HG02981 (cell line): ENCODE data around the gene SLC8B1.

Source experiments
- ATAC-seq: cut with Tn5 transposase; IDR thresholded peaks from one replicate; pipeline ENCODE4 v1.9.1; 2021; ENCODE audit warnings: mild to moderate bottlenecking, moderate library complexity; ENCODE audit not compliant: unreplicated experiment

The SLC8B1 gene

GRCh38 chr12:113334786-113335539, at the start of gene SLC8B1:
TSS of gene SLC8B1 (minus strand) at chr12:113335109. CDS start at chr12:113332878, 2,231 bp downstream.
- peak; percentile 98 for ATAC-seq

DNA sequence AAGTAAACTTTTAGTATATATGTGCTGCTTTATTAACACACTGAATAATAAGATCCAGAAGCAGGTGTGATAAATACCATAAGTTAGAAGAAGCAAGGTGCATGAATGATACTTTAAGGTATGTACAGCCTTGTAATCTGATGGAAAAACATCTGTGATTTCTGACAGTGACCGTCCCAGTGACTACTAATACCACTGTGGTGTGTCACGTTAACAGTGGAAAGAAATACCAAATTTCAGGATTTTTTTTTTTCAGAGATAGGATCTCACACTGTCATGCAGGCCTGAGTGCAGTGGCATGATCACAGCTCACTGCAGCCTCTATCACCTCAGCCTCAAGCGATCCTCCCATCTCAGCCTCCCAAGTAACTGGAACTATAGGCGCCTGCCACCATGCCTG, 47.3 kb upstream of the SLC8B1 start:
- no peak for ATAC-seq

- ATAC-seq: no peak
Observed at GRCh38 chr12:113381220-113381619, 46.3 kb upstream of the SLC8B1 start.

GRCh38 chr12:113378291-113378690, 43.4 kb upstream of the SLC8B1 start:
- no peak for ATAC-seq

GRCh38 chr12:113374823-113375428, 40.0 kb upstream of the SLC8B1 start:
- no peak for ATAC-seq

- ATAC-seq: no peak
Observed at GRCh38 chr12:113373969-113374368, 39.1 kb upstream of the SLC8B1 start.

- ATAC-seq: no peak
Observed at GRCh38 chr12:113373440-113373839, 38.5 kb upstream of the SLC8B1 start.

GRCh38 chr12:113372371-113372770, 37.5 kb upstream of the SLC8B1 start:
- no peak for ATAC-seq

GRCh38 chr12:113371808-113372207, 36.9 kb upstream of the SLC8B1 start:
- no peak for ATAC-seq

- no peak for ATAC-seq
Observed at GRCh38 chr12:113370923-113371682, 36.2 kb upstream of the SLC8B1 start.

DNA sequence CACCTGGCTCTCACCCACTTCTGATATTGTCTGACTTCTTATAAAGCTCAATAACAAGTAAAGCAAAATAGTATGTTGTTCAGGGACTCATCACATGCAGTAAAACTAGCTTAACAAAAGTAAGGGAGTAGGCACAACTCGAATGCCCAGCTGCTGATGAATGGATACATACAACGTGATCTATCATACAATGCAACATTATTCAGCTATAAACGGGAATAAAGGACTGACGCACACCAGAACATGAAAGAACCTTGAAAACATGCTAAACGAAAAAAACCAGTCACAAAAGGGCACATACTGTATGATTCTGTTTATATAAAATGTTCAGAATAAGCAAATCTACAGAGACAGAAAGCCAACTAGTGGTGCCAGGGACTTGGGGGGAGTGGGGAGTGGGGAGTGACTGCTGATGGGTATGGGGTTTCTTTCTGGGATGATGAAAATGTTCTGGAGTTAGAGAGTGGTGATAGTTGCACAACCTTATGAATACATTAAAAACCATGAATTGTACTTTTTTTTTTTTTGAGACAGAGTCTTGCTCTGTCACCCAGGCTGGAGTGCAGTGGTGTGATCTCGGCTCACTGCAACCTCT, 34.6 kb upstream of the SLC8B1 start:
- no peak for ATAC-seq

DNA sequence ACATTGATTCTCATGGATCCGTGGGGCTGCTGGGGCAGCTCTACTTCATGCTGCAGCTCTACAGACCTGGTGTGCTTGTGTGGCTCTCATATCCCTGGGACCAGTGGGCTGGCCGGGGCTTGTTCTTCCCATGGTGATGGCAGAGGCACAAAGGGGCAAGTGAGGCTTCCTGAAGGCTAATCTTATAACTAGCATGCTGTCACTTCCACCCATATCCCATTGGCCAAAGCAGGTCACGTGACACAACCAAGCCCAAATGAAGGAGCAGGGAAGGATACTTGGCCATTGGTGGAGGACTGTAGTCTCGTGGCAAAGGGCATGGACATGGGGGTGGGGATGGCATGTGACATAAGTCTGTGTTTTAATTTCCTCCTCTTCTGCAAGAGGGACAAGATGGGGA, 33.4 kb upstream of the SLC8B1 start:
- no peak for ATAC-seq

GRCh38 chr12:113366827-113367226, 31.9 kb upstream of the SLC8B1 start:
- ATAC-seq: no peak

- ATAC-seq: no peak
Observed at GRCh38 chr12:113365639-113366395, 30.9 kb upstream of the SLC8B1 start.

- ATAC-seq: no peak
Observed at GRCh38 chr12:113364698-113365097, 29.8 kb upstream of the SLC8B1 start.

DNA sequence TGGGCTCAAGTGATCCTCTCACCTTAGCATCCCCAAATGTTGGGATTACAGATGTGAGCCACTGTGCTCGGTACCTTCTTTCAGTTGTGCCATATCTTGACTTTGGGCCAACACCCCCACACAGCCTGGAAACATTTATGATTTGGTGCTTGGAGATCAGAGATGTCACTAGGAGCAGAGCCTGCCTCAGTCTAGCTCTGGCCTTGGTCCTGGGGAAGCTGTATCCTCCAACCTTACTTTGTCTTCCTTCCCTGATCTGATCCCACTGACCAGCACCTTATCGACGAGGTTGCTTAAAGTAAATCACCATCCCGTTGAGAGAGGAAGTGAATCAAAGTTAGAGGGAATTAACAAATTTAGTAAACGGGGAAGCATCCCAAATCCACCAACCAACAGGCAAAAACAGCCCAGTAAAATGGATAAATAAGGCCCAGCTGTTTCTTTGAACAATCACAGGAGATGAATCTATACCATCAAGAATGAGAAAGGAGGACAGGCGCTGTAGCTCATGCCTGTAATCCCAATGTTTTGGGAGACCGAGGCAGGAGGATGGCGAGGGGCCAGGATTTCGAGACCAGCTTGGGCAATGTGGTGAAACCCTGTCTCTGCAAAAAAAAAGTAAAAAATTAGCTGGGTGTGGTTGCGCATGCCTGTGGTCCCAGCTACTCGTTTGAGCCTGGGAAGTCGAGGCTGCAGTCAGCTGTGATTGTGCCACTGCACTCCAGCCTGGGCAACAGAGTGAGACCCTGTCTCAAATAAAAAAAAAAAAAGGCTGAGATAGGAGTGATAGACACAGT, 26.9 kb upstream of the SLC8B1 start:
- no peak for ATAC-seq

- ATAC-seq: no peak
Observed at GRCh38 chr12:113359939-113360748, 25.2 kb upstream of the SLC8B1 start.

DNA sequence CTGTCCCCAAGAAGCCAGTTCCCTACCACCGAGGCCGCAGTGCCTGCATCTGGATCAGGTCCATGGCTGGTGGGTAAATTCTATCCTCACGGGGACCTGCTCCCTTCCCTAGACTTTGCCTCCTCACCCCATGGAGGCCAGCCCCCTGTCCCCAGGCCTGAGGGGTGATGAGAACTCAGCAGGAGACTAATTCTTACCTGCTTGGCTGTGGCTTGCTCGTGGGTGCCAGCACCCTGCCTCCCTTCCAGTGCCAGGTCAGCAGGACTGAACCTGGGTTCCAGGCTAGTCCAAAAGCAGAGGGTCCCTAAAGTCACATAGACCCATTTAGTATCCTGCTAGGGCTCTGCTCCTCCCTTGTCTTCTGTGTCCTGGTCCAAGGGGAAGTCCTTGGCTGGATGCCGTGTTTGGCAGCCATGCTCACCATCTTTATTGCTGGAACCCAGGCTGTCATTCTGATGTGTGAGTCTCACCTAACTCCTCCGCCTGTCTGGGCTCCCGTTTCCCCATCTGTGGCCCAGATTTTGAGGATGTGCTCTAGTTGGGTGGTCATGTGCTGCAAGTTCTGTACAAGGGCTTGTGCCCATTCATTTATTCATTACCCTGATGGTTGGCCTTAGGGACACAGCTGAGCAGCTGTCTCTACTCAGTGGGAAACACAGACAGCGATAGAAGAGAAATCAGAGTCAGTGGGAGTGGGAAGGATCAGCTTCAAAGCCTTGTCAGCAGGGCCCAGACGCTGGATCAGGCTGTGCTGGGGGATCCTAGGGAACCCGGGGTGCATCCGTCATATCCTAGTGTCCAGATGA, 24.4 kb upstream of the SLC8B1 start:
- no peak for ATAC-seq
